Activated naive CD4-positive, alpha-beta T cell treated with anti-CD3 and anti-CD28 coated beads for 36 hours (primary cell): Measurements from ENCODE around the gene MSH6. TPM values are rescaled to one million over a fixed set of nuclear protein-coding genes. Genes with fewer than 3 reads are reported as not detected.

Source experiments
- CTCF ChIA-PET: fragments of 350-600 bp; sonication (Branson Sonifier 250); formaldehyde crosslinking; loops from one replicate; lab custom pipeline; 2021; ENCODE audit warnings: antibody characterized with exemption; lab: Charles Lee
- DNase-seq: peaks from one replicate; pipeline ENCODE4 v3.0.0-alpha.2; 2020
- H3K27ac Mint-ChIP-seq: one replicate; pipeline ENCODE4 v1.8.0; 2021; ENCODE audit warnings: mild to moderate bottlenecking, mixed read lengths
- H3K27me3 Mint-ChIP-seq: one replicate; pipeline ENCODE4 v1.8.0; 2021; ENCODE audit warnings: low read depth, mixed read lengths
- H3K36me3 Mint-ChIP-seq: one replicate; pipeline ENCODE4 v1.8.0; 2021; ENCODE audit warnings: low read depth, mixed read lengths
- H3K4me1 Mint-ChIP-seq: one replicate; pipeline ENCODE4 v1.8.0; 2021; ENCODE audit warnings: low read depth, mixed read lengths
- H3K4me3 Mint-ChIP-seq: one replicate; pipeline ENCODE4 v1.8.0; 2021; ENCODE audit warnings: mild to moderate bottlenecking, moderate library complexity, mixed read lengths
- H3K9me3 Mint-ChIP-seq: one replicate; pipeline ENCODE4 v1.8.0; 2021; ENCODE audit warnings: mixed read lengths
- intact Hi-C: fragments of 100-400 bp; cut with micrococcal nuclease; formaldehyde crosslinking; loops from one replicate; pipeline ENCODE4 v1.15.1; 2023
- total RNA-seq, 2 experiments: library from RNA; stranded (reverse); gene quantifications; one replicate each; pipeline ENCODE4 v1.2.3, GENCODE V29; 2021

The MSH6 gene
- total RNA-seq, 2 experiments from 2014 or later: 127 to 128 TPM

- intact Hi-C loops: loop anchor here (10.0 kb wide), 1 partner anchor 560 kb away; no protein-coding TSS in a partner anchor
- Mint-ChIP-seq H3K36me3 (peaks cover 16% of the 10 kb centered on the region), H3K27ac (no peak overlapping the region), H3K4me3 (peak overlapping the region; percentile 91), H3K27me3 (no peaks in the 10 kb centered on the region), H3K9me3 (no peaks in the 10 kb centered on the region), H3K4me1 (peaks cover 32% of the 10 kb centered on the region)
- CTCF ChIA-PET: interaction anchor here (0.5 kb wide), 1 partner anchor 73 kb away, joined by 3 read pairs; no protein-coding TSS in a partner anchor
- no peak for DNase-seq
Observed at GRCh38 chr2:47784352-47784851, 1.5 kb downstream of the MSH6 start.

GRCh38 chr2:47785986-47786385, 3.0 kb downstream of the MSH6 start:
- CTCF ChIA-PET: no interaction called here
- no peak for DNase-seq
- peak overlapping the region; percentile 65 for H3K27ac Mint-ChIP-seq
- peaks cover 23% of the 10 kb centered on the region for H3K36me3 Mint-ChIP-seq
- peak overlapping the region; percentile 34 for H3K4me3 Mint-ChIP-seq
- H3K9me3 Mint-ChIP-seq: no peaks in the 10 kb centered on the region
- no peaks in the 10 kb centered on the region for H3K27me3 Mint-ChIP-seq
- peaks cover 40% of the 10 kb centered on the region for H3K4me1 Mint-ChIP-seq
- intact Hi-C loops: loop anchor here (5.0 to 10.0 kb wide), 2 partner anchors 36 to 559 kb away; no protein-coding TSS in a partner anchor

DNA sequence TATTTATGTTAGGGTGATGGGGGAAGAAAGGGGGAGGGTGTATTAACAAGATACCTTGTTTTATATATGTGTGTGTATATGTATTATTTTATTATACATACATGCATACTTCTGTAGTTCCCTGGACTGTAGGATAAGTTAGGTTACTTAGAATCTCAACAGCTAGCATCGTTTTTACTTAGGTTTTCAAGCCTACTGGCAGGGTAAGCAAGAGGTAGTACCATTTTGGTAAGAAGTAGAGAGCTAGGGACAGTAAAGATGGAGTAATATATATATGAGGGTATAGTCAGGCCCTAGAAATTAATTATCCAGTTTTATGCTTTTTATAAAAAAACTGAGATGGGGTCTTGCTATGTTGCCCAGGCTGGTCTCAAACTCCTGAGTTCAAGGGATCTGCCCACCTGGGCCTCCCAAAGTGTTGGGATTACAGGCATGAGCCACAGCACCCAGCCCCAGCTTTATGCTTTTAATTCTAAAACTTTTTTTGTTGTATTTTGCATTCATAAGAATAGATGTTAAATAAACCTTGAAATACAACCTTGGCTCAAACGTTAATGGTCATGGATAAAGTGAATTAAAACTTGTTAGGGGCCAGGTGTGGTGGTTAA, 13.2 kb downstream of the MSH6 start:
- CTCF ChIA-PET: interaction anchor here (0.7 to 2.4 kb wide), 2 partner anchors 29 to 77 kb away, joined by 5 to 7 read pairs; no protein-coding TSS in a partner anchor
- no peak overlapping the region for H3K4me3 Mint-ChIP-seq
- H3K9me3 Mint-ChIP-seq: peaks cover 1% of the 10 kb centered on the region
- H3K27me3 Mint-ChIP-seq: no peaks in the 10 kb centered on the region
- H3K36me3 Mint-ChIP-seq: peaks cover 69% of the 10 kb centered on the region
- DNase-seq: no peak
- H3K27ac Mint-ChIP-seq: no peak overlapping the region
- H3K4me1 Mint-ChIP-seq: peaks cover 4% of the 10 kb centered on the region
- intact Hi-C loops: no loop called here

DNA sequence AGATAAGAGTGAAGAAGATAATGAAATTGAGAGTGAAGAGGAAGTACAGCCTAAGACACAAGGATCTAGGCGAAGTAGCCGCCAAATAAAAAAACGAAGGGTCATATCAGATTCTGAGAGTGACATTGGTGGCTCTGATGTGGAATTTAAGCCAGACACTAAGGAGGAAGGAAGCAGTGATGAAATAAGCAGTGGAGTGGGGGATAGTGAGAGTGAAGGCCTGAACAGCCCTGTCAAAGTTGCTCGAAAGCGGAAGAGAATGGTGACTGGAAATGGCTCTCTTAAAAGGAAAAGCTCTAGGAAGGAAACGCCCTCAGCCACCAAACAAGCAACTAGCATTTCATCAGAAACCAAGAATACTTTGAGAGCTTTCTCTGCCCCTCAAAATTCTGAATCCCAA, 15.7 kb downstream of the MSH6 start:
- DNase-seq: no peak
- Mint-ChIP-seq H3K9me3 (peaks cover 8% of the 10 kb centered on the region), H3K27me3 (no peaks in the 10 kb centered on the region), H3K27ac (no peak overlapping the region), H3K4me3 (no peak overlapping the region), H3K36me3 (peaks cover 87% of the 10 kb centered on the region), H3K4me1 (peaks cover 9% of the 10 kb centered on the region)
- CTCF ChIA-PET: no interaction called here
- intact Hi-C loops: no loop called here

DNA sequence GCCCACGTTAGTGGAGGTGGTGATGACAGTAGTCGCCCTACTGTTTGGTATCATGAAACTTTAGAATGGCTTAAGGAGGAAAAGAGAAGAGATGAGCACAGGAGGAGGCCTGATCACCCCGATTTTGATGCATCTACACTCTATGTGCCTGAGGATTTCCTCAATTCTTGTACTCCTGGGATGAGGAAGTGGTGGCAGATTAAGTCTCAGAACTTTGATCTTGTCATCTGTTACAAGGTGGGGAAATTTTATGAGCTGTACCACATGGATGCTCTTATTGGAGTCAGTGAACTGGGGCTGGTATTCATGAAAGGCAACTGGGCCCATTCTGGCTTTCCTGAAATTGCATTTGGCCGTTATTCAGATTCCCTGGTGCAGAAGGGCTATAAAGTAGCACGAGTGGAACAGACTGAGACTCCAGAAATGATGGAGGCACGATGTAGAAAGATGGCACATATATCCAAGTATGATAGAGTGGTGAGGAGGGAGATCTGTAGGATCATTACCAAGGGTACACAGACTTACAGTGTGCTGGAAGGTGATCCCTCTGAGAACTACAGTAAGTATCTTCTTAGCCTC, 16.2 kb downstream of the MSH6 start:
- Mint-ChIP-seq H3K27ac (no peak overlapping the region), H3K4me3 (no peak overlapping the region), H3K9me3 (peaks cover 8% of the 10 kb centered on the region), H3K36me3 (peaks cover 89% of the 10 kb centered on the region), H3K27me3 (no peaks in the 10 kb centered on the region), H3K4me1 (peaks cover 12% of the 10 kb centered on the region)
- intact Hi-C loops: no loop called here
- no peak for DNase-seq
- CTCF ChIA-PET: no interaction called here

GRCh38 chr2:47801118-47801517, 18.2 kb downstream of the MSH6 start:
- Mint-ChIP-seq H3K27ac (no peak overlapping the region), H3K36me3 (peaks cover 90% of the 10 kb centered on the region), H3K9me3 (peaks cover 8% of the 10 kb centered on the region), H3K4me3 (no peak overlapping the region), H3K4me1 (peaks cover 14% of the 10 kb centered on the region), H3K27me3 (no peaks in the 10 kb centered on the region)
- CTCF ChIA-PET: no interaction called here
- no peak for DNase-seq
- intact Hi-C loops: no loop called here

DNA sequence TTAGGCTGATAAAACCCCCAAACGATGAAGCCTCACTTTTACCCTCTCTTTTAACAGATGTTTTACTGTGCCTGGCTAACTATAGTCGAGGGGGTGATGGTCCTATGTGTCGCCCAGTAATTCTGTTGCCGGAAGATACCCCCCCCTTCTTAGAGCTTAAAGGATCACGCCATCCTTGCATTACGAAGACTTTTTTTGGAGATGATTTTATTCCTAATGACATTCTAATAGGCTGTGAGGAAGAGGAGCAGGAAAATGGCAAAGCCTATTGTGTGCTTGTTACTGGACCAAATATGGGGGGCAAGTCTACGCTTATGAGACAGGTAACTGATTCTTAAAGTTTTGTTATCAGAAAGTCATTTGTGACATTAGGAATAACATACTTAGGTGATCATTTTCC, 20.4 kb downstream of the MSH6 start:
- no peak for DNase-seq
- H3K4me1 Mint-ChIP-seq: peaks cover 18% of the 10 kb centered on the region
- intact Hi-C loops: loop anchor here (2.0 kb wide), 1 partner anchor 21 kb away; the partner anchor contains the start of gene MSH6
- H3K9me3 Mint-ChIP-seq: peaks cover 8% of the 10 kb centered on the region
- H3K36me3 Mint-ChIP-seq: peaks cover 85% of the 10 kb centered on the region
- no peak overlapping the region for H3K4me3 Mint-ChIP-seq
- CTCF ChIA-PET: no interaction called here
- peak overlapping the region; percentile 60 for H3K27ac Mint-ChIP-seq
- no peaks in the 10 kb centered on the region for H3K27me3 Mint-ChIP-seq

- peaks cover 81% of the 10 kb centered on the region for H3K36me3 Mint-ChIP-seq
- CTCF ChIA-PET: interaction anchor here (0.9 kb wide), 1 partner anchor 36 kb away, joined by 6 read pairs; no protein-coding TSS in a partner anchor
Observed at GRCh38 chr2:47803770-47804169, 20.8 kb downstream of the MSH6 start.

DNA sequence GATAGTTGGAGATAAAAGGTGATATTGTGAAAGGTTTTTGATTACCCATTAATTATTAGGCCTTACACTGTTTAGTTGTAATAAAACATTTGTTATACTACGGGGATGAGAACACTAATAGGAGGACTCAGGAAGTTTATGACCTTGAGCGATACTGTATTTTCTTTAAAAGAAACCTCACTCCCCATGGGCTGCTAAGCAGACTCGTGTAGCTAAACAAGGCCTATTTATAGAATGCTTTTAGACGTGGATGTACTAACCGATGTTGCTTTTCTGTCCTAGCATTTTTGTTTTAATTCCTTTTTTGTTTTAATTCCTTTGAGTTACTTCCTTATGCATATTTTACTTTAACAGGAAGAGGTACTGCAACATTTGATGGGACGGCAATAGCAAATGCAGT, 22.9 kb downstream of the MSH6 start:
- DNase-seq: no peak
- Mint-ChIP-seq H3K27me3 (no peaks in the 10 kb centered on the region), H3K36me3 (peaks cover 62% of the 10 kb centered on the region), H3K9me3 (peaks cover 7% of the 10 kb centered on the region), H3K4me1 (peaks cover 20% of the 10 kb centered on the region), H3K27ac (no peak overlapping the region), H3K4me3 (no peak overlapping the region)
- CTCF ChIA-PET: no interaction called here
- intact Hi-C loops: no loop called here

More at GRCh38 chr2:47803770-47804169, 20.8 kb downstream of the MSH6 start:
- H3K4me3 Mint-ChIP-seq: no peak overlapping the region
- DNase-seq: no peak
- peaks cover 8% of the 10 kb centered on the region for H3K9me3 Mint-ChIP-seq
- intact Hi-C loops: loop anchor here (2.0 kb wide), 1 partner anchor 21 kb away; the partner anchor contains the start of gene MSH6
- peak overlapping the region; percentile 60 for H3K27ac Mint-ChIP-seq
- H3K4me1 Mint-ChIP-seq: peaks cover 18% of the 10 kb centered on the region
- H3K27me3 Mint-ChIP-seq: no peaks in the 10 kb centered on the region

GRCh38 chr2:47808614-47809013, 25.7 kb downstream of the MSH6 start:
- Mint-ChIP-seq H3K27me3 (no peaks in the 10 kb centered on the region), H3K27ac (peak overlapping the region; percentile 71), H3K36me3 (peaks cover 50% of the 10 kb centered on the region), H3K4me3 (no peak overlapping the region), H3K9me3 (no peaks in the 10 kb centered on the region), H3K4me1 (peaks cover 24% of the 10 kb centered on the region)
- CTCF ChIA-PET: interaction anchor here (1.4 kb wide), 1 partner anchor 13 kb away, joined by 4 read pairs; no protein-coding TSS in a partner anchor
- intact Hi-C loops: no loop called here
- no peak for DNase-seq

DNA sequence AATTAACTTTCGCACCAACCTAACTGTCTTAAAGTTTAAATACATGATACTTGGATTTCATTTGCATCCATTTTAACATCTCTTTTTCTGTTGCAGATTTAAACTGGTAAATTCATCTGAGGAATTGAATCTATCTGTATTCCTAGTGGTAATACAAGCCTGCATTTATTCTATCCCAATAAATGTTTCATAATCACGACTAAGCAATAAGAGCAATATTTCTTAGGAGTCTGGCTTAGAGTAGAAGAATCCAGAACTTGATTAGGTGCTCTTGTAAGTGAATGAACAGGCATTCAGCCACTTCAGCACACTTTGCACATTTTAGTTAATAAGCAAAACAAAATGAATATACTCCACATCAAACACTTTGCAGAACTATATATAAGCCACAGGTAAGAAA, 27.0 kb downstream of the MSH6 start:
- CTCF ChIA-PET: no interaction called here
- no peaks in the 10 kb centered on the region for H3K27me3 Mint-ChIP-seq
- H3K27ac Mint-ChIP-seq: no peak overlapping the region

DNA sequence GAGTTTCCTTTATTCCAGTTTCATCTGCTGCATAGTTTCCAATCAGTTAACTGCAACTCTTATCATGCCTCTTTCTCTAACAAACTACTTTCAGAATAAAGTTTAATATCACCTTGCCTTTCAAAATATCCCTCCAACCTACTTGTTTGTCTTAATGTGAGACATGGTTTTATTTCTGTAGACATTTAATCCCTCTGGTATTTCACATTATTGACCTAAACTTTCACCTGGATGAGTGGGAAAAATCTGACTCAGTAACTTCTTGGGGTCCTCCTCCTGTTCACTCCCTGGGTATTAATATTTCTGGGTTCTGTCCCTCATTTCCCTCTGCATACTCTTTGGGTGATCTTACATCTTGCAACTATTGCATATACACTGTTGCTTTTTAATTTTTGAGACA, 27.9 kb downstream of the MSH6 start:
- H3K27me3 Mint-ChIP-seq: no peaks in the 10 kb centered on the region
- DNase-seq: no peak
- H3K4me3 Mint-ChIP-seq: no peak overlapping the region
- peak overlapping the region; percentile 69 for H3K27ac Mint-ChIP-seq
- CTCF ChIA-PET: no interaction called here
- H3K9me3 Mint-ChIP-seq: no peaks in the 10 kb centered on the region
- peaks cover 42% of the 10 kb centered on the region for H3K36me3 Mint-ChIP-seq
- peaks cover 19% of the 10 kb centered on the region for H3K4me1 Mint-ChIP-seq
- intact Hi-C loops: no loop called here

More for the DNA sequence above, 27.0 kb downstream of the MSH6 start:
- intact Hi-C loops: no loop called here
- H3K4me3 Mint-ChIP-seq: no peak overlapping the region
- peaks cover 47% of the 10 kb centered on the region for H3K36me3 Mint-ChIP-seq
- peaks cover 19% of the 10 kb centered on the region for H3K4me1 Mint-ChIP-seq
- no peaks in the 10 kb centered on the region for H3K9me3 Mint-ChIP-seq
- no peak for DNase-seq
